NCI-H510A (cell line): Measurements from ENCODE around the gene RBM38.

ENCODE experiments used
- DNase-seq: peaks from one replicate; lab custom pipeline; 2025; lab: John Stamatoyannopoulos, UW

The RBM38 gene

GRCh38 chr20:57437672-57438330 is 46.6 kb downstream of the RBM38 start:
- no peak for DNase-seq

- no peak for DNase-seq
Observed at GRCh38 chr20:57438552-57438951, 47.4 kb downstream of the RBM38 start.

DNA sequence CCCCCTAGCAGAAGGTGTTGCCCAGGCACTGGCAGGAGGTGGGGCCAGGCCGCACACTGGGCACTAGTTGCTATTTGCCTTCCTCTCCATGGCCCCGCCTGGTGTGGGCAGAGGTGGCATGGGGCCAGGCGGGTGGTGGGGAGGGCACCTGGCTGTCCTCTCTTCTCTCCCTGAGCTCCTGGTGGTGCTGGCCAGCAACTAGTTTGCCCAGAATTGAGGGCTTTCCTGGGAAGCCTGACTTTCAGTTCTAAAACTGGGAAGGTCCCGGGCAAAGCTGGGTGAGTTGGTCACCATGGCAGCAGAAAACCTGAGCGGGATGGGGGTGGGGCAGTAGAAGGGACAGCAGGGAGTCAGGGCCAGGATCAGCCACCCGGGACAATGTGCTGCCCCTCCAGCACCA is 48.2 kb downstream of the RBM38 start:
- peak; percentile 77 for DNase-seq

DNA sequence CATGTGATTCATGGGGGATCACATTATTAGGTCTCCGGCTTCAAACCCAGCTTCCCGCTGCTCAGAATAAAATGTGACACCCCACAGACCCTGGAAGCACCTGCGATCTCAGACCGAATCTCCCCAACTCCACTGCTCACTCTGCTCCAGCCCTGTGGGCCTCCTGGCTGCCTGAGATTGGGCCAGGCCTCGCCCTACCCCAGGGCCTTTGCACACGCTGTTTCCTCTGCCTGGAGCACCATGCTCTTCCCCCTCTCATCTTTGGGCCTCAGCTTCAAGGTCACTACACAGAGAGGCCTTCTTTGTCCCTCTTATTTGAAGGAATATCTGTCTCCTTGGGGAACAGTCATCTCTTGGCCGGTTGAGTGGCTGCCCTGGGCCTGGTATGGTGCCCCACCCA is 48.8 kb downstream of the RBM38 start:
- no peak for DNase-seq

DNA sequence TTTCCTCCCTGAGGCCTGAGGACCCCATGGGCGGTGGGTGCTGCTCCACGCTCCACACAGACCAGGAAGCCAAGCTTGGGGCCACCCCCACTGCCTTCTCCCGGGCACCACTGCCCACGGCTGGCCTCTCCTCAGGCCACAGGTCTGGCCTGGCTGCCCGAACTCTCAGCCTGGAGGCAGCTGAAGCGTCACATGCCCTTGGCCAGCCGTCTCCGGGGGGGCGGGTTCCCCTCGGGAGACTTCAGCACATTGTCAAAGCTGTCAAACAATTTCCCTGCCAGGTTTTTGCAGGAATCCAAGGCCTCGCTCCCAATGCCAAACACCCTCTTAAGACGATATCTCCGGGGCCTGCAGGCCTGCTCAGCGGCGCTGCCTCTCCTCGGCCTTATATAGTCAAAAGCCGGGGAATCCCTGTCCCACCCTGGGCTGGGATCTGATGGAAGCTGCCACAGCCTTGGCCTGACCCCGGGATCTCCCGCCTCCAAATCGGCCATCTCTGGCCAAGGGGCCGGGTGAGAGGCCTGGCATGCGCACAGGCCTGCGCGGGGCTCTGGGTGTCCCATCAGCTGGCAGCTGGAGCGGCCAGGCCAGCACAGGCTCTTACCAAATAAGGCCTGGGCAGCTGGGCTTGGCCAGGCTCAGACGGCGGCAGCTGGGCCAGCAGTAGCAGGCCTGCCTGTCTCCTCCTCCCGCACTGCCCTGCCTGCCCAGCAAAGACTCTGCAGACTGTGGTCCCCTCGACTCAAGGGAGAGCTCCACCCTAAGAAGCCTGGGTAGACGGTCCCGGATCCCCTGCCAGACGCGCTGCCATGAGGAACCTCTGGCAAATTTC is 49.7 kb downstream of the RBM38 start:
- peak; percentile 43 for DNase-seq

GRCh38 chr20:57441510-57442154 is 50.4 kb downstream of the RBM38 start:
- no peak for DNase-seq

- DNase-seq = no peak
Observed at GRCh38 chr20:57442158-57442887, 51.1 kb downstream of the RBM38 start.

DNA sequence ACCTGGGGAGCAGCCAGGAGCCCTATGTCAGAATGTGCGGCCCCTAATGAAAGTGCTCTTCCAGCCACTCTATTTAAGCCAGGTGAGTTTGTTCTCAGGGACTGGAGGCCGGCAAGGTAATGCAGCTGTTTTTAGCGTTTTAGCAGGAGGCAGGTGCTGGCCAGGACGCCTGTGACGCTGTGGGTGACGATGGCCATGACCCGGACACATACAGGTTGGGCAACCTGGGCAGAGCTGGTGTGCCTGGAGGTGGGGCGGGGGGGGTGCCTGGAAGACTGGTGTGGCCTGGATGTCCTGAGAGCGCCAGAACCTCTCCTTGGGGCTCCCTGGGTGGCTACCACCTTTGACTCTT is 51.7 kb downstream of the RBM38 start:
- no peak for DNase-seq

GRCh38 chr20:57443349-57444265 is 52.4 kb downstream of the RBM38 start:
- no peak for DNase-seq

- DNase-seq = no peak
Observed at GRCh38 chr20:57444394-57445048, 53.3 kb downstream of the RBM38 start.

DNA sequence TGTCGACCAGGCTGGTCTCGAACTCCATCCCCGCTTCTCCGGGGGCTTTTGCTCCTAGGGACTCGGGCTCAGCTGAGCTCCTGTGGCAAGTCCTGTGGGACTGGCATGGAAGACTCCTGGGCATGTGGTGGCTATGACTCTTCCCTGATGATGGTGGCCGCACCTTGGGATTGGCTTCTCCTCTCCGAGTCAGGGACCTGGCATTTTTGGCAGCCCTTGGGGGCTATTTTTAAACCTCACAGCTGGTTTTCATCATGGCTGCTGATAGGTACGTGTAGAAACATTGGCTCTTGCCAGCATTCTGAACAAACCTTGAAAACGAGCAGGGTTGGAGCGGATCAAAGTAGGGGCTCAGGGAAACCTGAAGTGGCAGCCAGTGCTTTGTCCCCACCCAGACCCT is 54.1 kb downstream of the RBM38 start:
- no peak for DNase-seq

GRCh38 chr20:57445774-57446173 is 54.6 kb downstream of the RBM38 start:
- DNase-seq = no peak

GRCh38 chr20:57448764-57449354 is 57.7 kb downstream of the RBM38 start:
- DNase-seq = no peak

DNA sequence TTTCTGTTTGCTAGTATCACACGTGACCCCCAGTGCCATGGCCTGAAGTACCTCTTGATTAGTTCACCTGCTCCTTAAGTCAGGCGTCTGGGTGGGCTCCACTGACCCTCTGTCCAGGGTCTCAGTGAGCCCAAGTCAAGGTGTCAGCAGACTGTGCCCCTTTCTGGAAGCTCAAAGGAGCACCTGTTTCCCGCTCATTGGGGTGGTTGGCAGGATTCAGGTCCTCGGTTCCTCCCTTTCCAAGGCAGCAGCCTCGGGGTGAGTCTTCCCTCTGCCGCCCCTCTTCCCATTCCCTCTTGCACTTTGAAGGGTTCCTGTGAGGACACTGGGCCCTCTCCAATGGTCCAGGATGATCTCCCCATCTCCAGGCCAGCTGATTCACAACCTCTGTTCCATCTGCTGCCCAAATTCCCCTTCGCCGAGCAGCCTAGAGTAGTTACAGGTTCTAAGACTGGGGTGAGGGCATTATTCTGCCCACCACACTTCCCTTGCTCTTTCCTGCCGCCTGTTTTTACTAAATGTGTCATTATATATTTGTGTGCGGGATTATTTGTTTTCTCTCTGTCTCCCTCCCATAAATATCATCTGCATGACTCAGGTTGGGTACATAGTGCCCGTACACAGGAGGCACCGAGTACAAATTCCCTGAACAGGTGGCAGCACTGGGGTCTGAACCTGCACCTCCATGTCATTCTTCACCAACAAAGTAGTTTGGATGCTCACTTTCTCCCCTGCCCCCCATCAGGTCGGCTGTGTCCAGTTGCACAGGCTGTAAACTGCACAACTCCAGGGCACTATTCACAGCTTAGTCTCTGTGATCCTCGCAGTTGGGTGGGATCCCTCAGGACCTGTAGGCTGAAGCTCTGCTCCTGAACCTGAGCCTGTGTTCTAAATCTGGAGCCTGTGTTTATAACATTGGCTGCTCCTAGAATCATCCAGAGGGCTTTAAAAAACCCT is 58.5 kb downstream of the RBM38 start:
- no peak for DNase-seq

DNA sequence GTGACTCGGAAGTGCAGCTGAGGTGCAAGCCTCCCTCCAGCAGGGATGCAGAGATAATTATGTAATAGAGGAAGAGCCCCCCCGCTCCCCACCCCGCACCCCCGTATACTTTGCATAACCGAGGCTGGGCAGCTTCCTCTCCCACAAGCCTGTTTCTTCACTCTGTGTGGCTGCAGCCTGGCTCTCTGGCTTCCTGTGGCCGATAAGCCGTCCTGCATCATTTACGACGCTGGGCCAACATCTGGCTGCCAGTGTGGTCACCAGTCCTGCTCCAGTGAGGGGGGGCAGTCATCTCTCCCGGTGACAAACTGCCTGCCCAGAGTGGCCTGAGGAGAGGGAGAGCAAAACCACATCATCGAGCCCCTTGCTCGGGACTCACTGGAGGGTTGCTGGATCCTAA is 59.2 kb downstream of the RBM38 start:
- no peak for DNase-seq

DNA sequence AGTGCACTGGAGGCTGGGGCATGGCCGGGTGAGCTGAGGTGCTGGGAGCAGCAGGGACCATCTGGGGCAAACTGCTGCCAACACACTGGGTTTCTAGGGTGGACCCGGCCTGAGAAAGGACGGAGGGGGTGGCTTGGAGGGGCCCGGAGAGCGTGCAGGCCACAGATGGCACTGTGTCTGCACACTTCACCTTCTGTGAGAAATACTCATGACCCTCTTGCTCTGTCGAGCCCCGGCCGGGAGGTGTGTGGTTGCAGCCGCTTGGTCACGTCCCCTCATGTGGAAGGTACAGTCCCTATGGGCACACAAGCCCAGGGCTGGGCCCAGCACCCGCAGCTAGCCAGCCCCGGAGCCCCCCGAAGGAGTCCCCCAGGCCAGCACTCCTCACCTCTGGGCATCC is 59.7 kb downstream of the RBM38 start:
- no peak for DNase-seq

DNA sequence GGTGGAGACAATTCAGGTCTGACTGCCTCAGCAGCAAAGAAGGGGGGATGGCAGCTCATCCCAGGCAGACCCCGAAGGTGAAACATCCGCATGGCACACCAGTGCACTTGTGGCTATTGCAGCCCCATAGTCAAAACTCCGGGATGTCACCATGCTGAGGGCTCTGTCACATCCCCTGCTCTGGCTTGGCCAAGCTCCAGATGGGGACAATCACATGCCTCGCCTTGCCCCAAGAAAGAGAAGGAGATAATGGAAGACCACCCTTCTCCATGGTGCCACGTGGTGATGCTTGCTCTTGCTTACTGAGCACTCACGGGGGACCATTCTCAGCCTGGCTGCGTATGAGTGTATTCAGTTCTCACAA is 60.2 kb downstream of the RBM38 start:
- DNase-seq = no peak

DNA sequence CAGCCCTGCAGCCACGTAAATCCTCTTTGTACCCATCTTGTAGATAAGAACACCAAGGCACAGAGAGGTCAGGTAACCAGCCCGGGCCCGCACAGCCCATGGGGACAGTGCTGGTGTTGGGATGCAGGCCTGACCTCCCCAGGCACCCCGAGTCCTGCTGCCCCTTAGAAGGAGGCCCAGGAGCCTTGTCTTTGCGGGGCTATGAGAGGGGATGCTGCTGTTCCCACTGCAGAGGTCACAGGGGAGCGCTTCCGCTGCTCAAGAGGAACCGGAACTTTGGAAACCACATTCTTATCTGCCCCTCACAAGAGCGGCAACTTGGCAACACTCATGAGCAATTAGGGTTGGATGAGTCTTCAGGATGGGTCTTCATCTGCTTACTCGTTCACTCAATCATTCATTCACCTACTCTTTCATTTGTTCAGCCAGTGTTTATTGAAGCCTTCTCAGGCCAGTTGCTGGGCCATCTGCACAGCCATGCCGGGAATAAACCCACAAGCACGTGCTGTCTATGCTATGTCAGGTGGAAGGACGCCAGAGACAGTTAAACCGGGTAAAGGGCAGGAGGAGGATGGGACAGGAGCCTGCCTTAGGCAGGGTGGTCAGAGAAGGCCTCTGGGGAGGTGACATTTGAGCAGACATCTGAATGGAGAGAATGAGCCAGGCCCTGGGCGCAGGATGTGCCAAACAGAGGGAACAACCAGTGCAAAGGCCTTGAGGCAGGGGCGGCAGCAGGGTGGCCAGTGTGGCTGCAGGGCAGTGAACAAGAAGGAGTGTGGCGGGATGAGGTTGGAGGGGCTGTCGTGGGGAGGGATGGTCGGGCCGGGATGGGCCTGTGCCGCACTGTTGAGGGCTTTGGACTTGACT is 60.8 kb downstream of the RBM38 start:
- DNase-seq = no peak
